ENCODE data around the gene KMT2B. TPM values are rescaled to one million over a fixed set of nuclear protein-coding genes. Genes with fewer than 3 reads are reported as not detected.

KMT2B gene
- total and polyA plus RNA-seq, 2 of the 8 experiments (the other 6 are each of a cell fraction or from before 2014, with no cell fraction given), result 26.7 to 38.6 TPM

DNA sequence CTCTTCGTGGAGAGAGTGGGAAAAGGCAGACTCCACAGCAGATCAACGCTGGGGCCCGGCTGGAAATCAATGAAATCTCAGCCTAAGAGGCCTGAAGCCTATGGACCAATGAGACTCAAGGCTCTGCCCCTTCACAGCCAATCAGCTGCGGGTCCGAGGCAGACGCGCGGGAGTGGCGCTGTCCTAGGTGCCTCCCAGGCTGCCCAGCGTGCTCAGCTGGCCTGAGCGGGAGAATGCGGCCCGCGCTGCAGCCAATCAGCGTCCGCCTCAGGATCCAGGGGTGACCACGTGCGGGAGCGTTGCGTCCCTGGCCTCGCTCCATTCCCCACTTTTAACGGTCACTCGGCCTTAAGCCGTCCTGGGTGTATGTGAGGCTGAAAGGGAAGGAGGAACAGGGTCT is 13.6 kb upstream of the KMT2B start, which contains the start of gene ZBTB32 (continued):
- TF ChIP-seq, protein P1, sequence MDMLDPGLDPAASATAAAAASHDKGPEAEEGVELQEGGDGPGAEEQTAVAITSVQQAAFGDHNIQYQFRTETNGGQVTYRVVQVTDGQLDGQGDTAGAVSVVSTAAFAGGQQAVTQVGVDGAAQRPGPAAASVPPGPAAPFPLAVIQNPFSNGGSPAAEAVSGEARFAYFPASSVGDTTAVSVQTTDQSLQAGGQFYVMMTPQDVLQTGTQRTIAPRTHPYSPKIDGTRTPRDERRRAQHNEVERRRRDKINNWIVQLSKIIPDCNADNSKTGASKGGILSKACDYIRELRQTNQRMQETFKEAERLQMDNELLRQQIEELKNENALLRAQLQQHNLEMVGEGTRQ (IDR thresholded peaks at IDR 0.05; ENCODE audit: low read length), result peak; percentile 54; the same call in 1 of the 2 replicates
- TF ChIP-seq, protein P2, sequence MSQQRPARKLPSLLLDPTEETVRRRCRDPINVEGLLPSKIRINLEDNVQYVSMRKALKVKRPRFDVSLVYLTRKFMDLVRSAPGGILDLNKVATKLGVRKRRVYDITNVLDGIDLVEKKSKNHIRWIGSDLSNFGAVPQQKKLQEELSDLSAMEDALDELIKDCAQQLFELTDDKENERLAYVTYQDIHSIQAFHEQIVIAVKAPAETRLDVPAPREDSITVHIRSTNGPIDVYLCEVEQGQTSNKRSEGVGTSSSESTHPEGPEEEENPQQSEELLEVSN (IDR thresholded peaks at IDR 0.05), result peak; percentile 100
- peak; percentile 67 for TF ChIP-seq RNF2 (IDR thresholded peaks at IDR 0.05; ENCODE audit: borderline replicate concordance, low read depth, low read length, missing control alignments, poor library complexity, severe bottlenecking)

Data from H1 (cell line).